Keratinocyte (primary cell): ENCODE measurements around the gene B4GALNT3. TPM values are rescaled to one million over a fixed set of nuclear protein-coding genes. Genes with fewer than 3 reads are reported as not detected.

ENCODE experiments used
- DNase-seq: peaks from one replicate; pipeline ENCODE4 v3.0.0-alpha.2; 2011; ENCODE audit warnings: low read depth, missing footprints, low spot score
- FAIRE-seq: peaks from 2 replicates; lab custom pipeline; 2011; peaks lifted over from hg19 to GRCh38; lab: Jason Lieb, UNC
- H2AFZ ChIP-seq: 2 replicates; pipeline ENCODE4 v1.6.0; 2012; ENCODE audit warnings: low read length, control low read depth, inconsistent platforms; ENCODE audit not compliant: control insufficient read depth
- H3K27ac ChIP-seq: 2 replicates; pipeline ENCODE4 v1.5.1; 2011; ENCODE audit warnings: low read length; ENCODE audit not compliant: control insufficient read depth, insufficient read depth
- H3K27me3 ChIP-seq: 3 replicates; pipeline ENCODE4 v1.6.0; 2011; ENCODE audit warnings: low read length; ENCODE audit not compliant: control insufficient read depth, insufficient read depth; ENCODE audit errors: extremely low read depth
- H3K36me3 ChIP-seq, 2 experiments: 2 replicates in 1 of 2; 3 replicates in 1 of 2; pipeline ENCODE4 v1.5.1; 2011; ENCODE audit warnings: low read length in 2 of 2, mild to moderate bottlenecking in 1 of 2; ENCODE audit not compliant: control insufficient read depth in 2 of 2, insufficient read depth in 2 of 2; ENCODE audit errors: extremely low read depth in 1 of 2
- H3K4me1 ChIP-seq: 3 replicates; pipeline ENCODE4 v1.5.1; 2011; ENCODE audit warnings: low read length; ENCODE audit not compliant: control insufficient read depth, insufficient read depth; ENCODE audit errors: extremely low read depth
- H3K4me2 ChIP-seq: 3 replicates; pipeline ENCODE4 v1.6.0; 2011; ENCODE audit warnings: low read depth, low read length; ENCODE audit not compliant: control insufficient read depth, insufficient read depth; ENCODE audit errors: extremely low read depth
- H3K4me3 ChIP-seq, 3 experiments: fragments of 200-600 bp in 1 of 3; sonication (generic) in 1 of 3; 2 replicates in 2 of 3; 3 replicates in 1 of 3; pipeline ENCODE4 v1.5.1; 2011 to 2016; ENCODE audit warnings: low read length in 3 of 3, mild to moderate bottlenecking in 3 of 3, control low read depth in 2 of 3, inconsistent platforms in 1 of 3, low read depth in 1 of 3, mixed read lengths in 1 of 3, mixed run types in 1 of 3, moderate library complexity in 1 of 3; ENCODE audit not compliant: control insufficient read depth in 2 of 3, insufficient read depth in 2 of 3; ENCODE audit errors: extremely low read depth in 1 of 3
- H3K79me2 ChIP-seq: 2 replicates; pipeline ENCODE4 v1.6.0; 2012; ENCODE audit warnings: low read length; ENCODE audit not compliant: control insufficient read depth, insufficient read depth
- H3K9ac ChIP-seq: 3 replicates; pipeline ENCODE4 v1.6.0; 2011; ENCODE audit warnings: low read length; ENCODE audit not compliant: control insufficient read depth, insufficient read depth; ENCODE audit errors: extremely low read depth
- H3K9me1 ChIP-seq: 3 replicates; pipeline ENCODE4 v1.6.0; 2011; ENCODE audit warnings: low read length; ENCODE audit not compliant: control insufficient read depth, insufficient read depth; ENCODE audit errors: extremely low read depth
- H3K9me3 ChIP-seq: 2 replicates; pipeline ENCODE4 v1.5.1; 2012; ENCODE audit warnings: low read depth, low read length; ENCODE audit not compliant: control insufficient read depth
- H4K20me1 ChIP-seq: 3 replicates; pipeline ENCODE4 v1.6.0; 2011; ENCODE audit warnings: low read length; ENCODE audit not compliant: control insufficient read depth, insufficient read depth; ENCODE audit errors: extremely low read depth
- EZH2 ChIP-seq: IDR thresholded peaks from one replicate; pipeline ENCODE4 v1.6.1; 2012; ENCODE audit warnings: inconsistent platforms, mild to moderate bottlenecking, low read length, moderate library complexity
- dilution Hi-C: fragments of 300-500 bp; cut with MboI; formaldehyde crosslinking; loops from one replicate; pipeline ENCODE4 v1.7.0; 2020; ENCODE audit warnings: low sequenced_read_pairs; ENCODE audit not compliant: extremely low pct_ligation_motif_present
- polyA plus RNA-seq, 5 experiments: library from polyadenylated mRNA; depleted of rRNA in 3 of 5; stranded (reverse) in 3 of 5; stranded (forward) in 1 of 5; unstranded in 1 of 5; fragments of >200 nt; gene quantifications; 1 replicate in 1 of 5; 2 replicates in 3 of 5; 3 replicates in 1 of 5; pipeline versions ENCODE4 v1.2.1 to v1.2.3, GENCODE V29; 2011 to 2012; ENCODE audit warnings: missing spikeins in 2 of 5, low read depth in 1 of 5, low replicate concordance in 1 of 5
- TF ChIP-seq, protein P1 (sequence below), 3 experiments: IDR thresholded peaks in 1 of 3; conservative IDR thresholded peaks in 1 of 3; optimal IDR thresholded peaks in 1 of 3; 2 replicates in 2 of 3; 3 replicates in 1 of 3; pipeline versions ENCODE3 to v1.5.1; 2011; ENCODE audit warnings: low read length in 3 of 3, mild to moderate bottlenecking in 3 of 3, moderate library complexity in 2 of 3, control low read depth in 1 of 3, inconsistent platforms in 1 of 3; ENCODE audit not compliant: insufficient read depth in 2 of 3; ENCODE audit errors: extremely low read depth in 1 of 3

The B4GALNT3 gene
- polyA plus RNA-seq, 1 donor (not counting 4 experiments of a cell fraction or from before 2014, with no cell fraction given), result 7.5 TPM

DNA sequence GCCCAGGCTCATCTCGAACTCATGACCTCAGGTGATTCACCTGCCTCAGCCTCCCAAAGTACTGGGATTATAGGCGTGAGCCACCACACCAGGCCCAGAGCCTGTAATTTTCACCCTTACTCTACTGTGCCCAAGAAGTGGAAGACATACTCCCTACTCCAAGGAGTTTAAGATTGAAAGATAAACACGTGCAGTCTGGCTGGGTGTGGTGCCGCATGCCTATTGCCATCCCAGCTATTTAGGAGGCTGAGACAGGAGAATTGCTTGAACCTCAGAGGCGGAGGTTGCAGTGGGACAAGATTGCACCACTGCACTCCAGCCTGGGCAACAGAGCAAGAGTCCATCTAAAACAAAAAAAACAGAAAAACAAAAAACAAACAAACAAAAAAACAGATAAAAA, 113.5 kb downstream of the B4GALNT3 start:
- dilution Hi-C loops, result no loop called here
- Histone ChIP-seq H3K36me3 (no peaks in the 10 kb centered on the region), H3K9me1 (no peaks in the 10 kb centered on the region), H3K27ac (no peak overlapping the region), H3K4me2 (no peak overlapping the region), H3K4me3 (no peak overlapping the region), H3K27me3 (no peaks in the 10 kb centered on the region), H3K79me2 (no peaks in the 10 kb centered on the region), H3K4me1 (peaks cover 47% of the 10 kb centered on the region), H4K20me1 (no peaks in the 10 kb centered on the region), H3K9me3 (no peaks in the 10 kb centered on the region), H2AFZ (no peak overlapping the region), H3K9ac (no peak overlapping the region)
- FAIRE-seq (no peak), DNase-seq (no peak)
- TF ChIP-seq EZH2, result no peak
- TF ChIP-seq, protein P1, sequence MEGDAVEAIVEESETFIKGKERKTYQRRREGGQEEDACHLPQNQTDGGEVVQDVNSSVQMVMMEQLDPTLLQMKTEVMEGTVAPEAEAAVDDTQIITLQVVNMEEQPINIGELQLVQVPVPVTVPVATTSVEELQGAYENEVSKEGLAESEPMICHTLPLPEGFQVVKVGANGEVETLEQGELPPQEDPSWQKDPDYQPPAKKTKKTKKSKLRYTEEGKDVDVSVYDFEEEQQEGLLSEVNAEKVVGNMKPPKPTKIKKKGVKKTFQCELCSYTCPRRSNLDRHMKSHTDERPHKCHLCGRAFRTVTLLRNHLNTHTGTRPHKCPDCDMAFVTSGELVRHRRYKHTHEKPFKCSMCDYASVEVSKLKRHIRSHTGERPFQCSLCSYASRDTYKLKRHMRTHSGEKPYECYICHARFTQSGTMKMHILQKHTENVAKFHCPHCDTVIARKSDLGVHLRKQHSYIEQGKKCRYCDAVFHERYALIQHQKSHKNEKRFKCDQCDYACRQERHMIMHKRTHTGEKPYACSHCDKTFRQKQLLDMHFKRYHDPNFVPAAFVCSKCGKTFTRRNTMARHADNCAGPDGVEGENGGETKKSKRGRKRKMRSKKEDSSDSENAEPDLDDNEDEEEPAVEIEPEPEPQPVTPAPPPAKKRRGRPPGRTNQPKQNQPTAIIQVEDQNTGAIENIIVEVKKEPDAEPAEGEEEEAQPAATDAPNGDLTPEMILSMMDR (optimal IDR thresholded peaks at IDR 0.05 in 1 of 3, IDR thresholded peaks at IDR 0.05 in 1 of 3, conservative IDR thresholded peaks at IDR 0.05 in 1 of 3; ENCODE audit: extremely low read depth in 1 of 3, insufficient read depth in 2 of 3, low read length in 3 of 3), result no peak

DNA sequence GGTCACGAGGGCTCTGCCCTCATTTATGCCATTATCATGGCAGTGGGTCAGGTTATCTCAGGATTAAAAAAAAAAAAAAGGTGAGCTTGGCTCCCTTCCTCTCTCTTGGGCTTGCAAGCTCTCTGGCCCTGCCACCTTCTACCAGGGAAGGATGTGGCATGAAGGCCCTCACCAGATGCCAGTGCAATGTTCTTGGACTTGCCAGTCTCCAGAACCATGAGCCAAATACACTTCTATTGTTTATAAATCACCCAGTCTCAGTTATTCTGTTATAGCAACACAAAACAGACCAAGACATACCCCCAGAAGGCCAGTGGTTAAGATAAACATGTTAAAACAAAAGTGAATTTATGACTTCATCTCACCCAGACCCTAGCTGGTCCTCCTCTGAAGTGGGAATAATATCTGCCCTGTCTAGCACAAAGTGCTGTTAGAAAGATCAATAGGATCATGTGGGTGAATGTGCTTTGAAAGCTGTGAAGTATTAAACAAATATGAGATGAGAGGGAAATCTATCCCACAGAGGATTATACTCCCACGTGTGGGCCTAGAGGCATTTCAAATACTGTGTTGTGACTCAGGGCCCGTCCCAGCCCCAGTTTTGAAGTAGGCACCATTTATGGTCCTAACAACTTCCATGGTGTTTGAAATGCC, 114.9 kb downstream of the B4GALNT3 start:
- Histone ChIP-seq H3K27ac (peak overlapping the region; percentile 83), H3K4me1 (peaks cover 56% of the 10 kb centered on the region)
- no peak for FAIRE-seq

More for the DNA sequence above, 114.9 kb downstream of the B4GALNT3 start:
- Histone ChIP-seq H3K27me3 (no peaks in the 10 kb centered on the region), H2AFZ (peak overlapping the region; percentile 81), H3K9ac (peak overlapping the region; percentile 75), H3K79me2 (no peaks in the 10 kb centered on the region), H3K4me2 (no peak overlapping the region), H3K36me3 (no peaks in the 10 kb centered on the region), H3K9me1 (no peaks in the 10 kb centered on the region), H4K20me1 (no peaks in the 10 kb centered on the region), H3K4me3 (no peak overlapping the region), H3K9me3 (no peaks in the 10 kb centered on the region)
- dilution Hi-C loops, result no loop called here
- TF ChIP-seq EZH2, result no peak
- TF ChIP-seq, protein P1 (optimal IDR thresholded peaks at IDR 0.05 in 1 of 3, IDR thresholded peaks at IDR 0.05 in 1 of 3, conservative IDR thresholded peaks at IDR 0.05 in 1 of 3; ENCODE audit: extremely low read depth in 1 of 3, insufficient read depth in 2 of 3, low read length in 3 of 3), result no peak
- no peak for DNase-seq
